H1 (cell line): ENCODE results near the gene FOXL2. TPM values are rescaled to one million over a fixed set of nuclear protein-coding genes. Genes with fewer than 3 reads are reported as not detected.

Experiments used
- BCL11A ChIP-seq, 2 experiments: IDR thresholded peaks; one replicate each; pipeline ENCODE4 v1.6.1; 2011; ENCODE audit warnings: low read depth in 2 of 2, low read length in 2 of 2, mild to moderate bottlenecking in 2 of 2
- CBX8 ChIP-seq: fragments of 300-800, 300-1000 bp; sonication (generic); IDR thresholded peaks from 2 replicates; pipeline ENCODE4 v1.7.1; 2016; ENCODE audit warnings: low read depth, low read length, borderline replicate concordance
- CHD7 ChIP-seq: fragments of 300-600 bp; sonication (generic); IDR thresholded peaks from 2 replicates; pipeline ENCODE4 v1.7.1; 2012; ENCODE audit warnings: low read length, moderate library complexity, mild to moderate bottlenecking, inconsistent platforms; ENCODE audit not compliant: insufficient replicate concordance
- CTBP2 ChIP-seq: IDR thresholded peaks from 2 replicates; pipeline ENCODE4 v1.7.0; 2011; ENCODE audit warnings: borderline replicate concordance, mild to moderate bottlenecking, moderate library complexity, mixed read lengths, low read length; ENCODE audit not compliant: insufficient read depth, insufficient read length
- FOSL1 ChIP-seq: IDR thresholded peaks from 2 replicates; pipeline ENCODE4 v1.6.1; 2011; ENCODE audit warnings: mild to moderate bottlenecking, low read depth, low read length, moderate library complexity; ENCODE audit not compliant: insufficient read depth
- GTF2F1 ChIP-seq: IDR thresholded peaks from 2 replicates; pipeline ENCODE4 v1.6.1; 2012; ENCODE audit warnings: low read depth, low read length, improper control_type of control experiment, borderline replicate concordance
- KDM4A ChIP-seq: IDR thresholded peaks from one replicate; pipeline ENCODE4 v1.7.1; 2012; ENCODE audit warnings: low read depth, mild to moderate bottlenecking, moderate library complexity, low read length, inconsistent platforms; ENCODE audit not compliant: severe bottlenecking
- POLR2AphosphoS5 ChIP-seq: IDR thresholded peaks from 2 replicates; pipeline ENCODE4 v1.6.1; 2011; ENCODE audit warnings: low read depth, low read length
- POU5F1 ChIP-seq: IDR thresholded peaks from 2 replicates; pipeline ENCODE4 v1.6.1; 2011; ENCODE audit warnings: low read depth, mild to moderate bottlenecking, low read length, moderate library complexity
- SIRT6 ChIP-seq: IDR thresholded peaks from one replicate; pipeline ENCODE4 v1.7.1; 2012; ENCODE audit warnings: low read length, inconsistent platforms
- polyA plus RNA-seq, 7 experiments: library from polyadenylated mRNA; depleted of rRNA in 3 of 7; stranded (reverse) in 5 of 7; unstranded in 2 of 7; fragments of >200 nt in 5 of 7; fragments of 200-250 nt in 2 of 7; gene quantifications; 1 replicate in 5 of 7; 2 replicates in 1 of 7; 4 replicates in 1 of 7; pipeline versions ENCODE4 v1.2.1 to v1.2.3, GENCODE V29; 2011 to 2013; ENCODE audit warnings: missing spikeins in 2 of 7, mixed read lengths in 2 of 7
- total RNA-seq: library from RNA; stranded (reverse); fragmentation: NEBNext Ultra II Directional; extraction: Animal tissue kit (Norgen Biotek cat#: 25700); gene quantifications from 2 replicates; pipeline ENCODE4 v1.2.1, GENCODE V29; 2021

The FOXL2 gene
- total and polyA plus RNA-seq, 2 of the 8 experiments (the other 6 are each of a cell fraction or from before 2014, with no cell fraction given): 0.59 to 2.4 TPM

DNA sequence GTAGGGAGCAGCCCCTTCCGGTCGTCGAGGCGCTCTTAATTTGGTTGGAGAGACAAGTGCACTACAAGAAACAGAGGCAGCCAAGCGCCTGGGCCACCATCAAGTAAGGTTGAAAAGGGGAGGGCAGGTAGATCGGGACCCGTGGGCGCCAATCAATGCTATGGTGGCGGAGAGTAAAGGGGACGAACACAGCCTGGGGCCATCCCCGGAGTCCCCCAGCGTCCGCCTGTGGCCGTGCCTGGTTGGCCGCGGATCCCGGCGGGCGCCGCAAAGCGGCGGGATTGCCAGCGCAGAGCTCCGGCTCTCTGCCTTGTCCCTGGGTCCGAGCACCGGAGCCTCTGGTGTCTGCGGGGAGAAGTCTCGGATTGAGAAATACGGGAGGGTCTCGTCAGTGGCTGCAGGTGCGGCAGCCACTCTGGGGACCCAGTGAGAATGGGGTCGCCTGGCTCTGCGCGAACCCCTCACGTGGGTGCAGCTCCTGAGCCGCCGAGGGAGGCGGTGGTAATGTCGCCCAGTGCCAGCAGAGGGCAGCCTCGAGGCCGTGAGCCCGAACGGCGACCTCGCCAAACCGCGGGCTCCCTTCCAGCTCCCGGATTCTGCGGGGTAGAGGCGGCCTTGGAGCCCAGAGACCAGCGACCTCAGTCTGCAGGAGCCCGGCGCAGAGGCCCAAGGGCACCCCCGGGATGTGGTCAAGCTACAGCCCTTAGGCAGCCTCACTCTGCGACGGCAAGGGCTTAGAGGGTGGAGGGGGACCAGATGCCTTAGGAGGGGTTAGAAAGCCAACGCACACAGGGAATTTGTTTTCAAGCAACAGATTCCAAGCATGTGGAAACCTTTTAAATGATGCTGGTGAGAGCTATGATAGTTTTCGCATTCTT is 10.8 kb downstream of the FOXL2 start (continued):
- TF ChIP-seq CHD7: peak; percentile 2
- TF ChIP-seq KDM4A: peak; percentile 91
- no peak for TF ChIP-seq POU5F1
- TF ChIP-seq GTF2F1: no peak
- TF ChIP-seq CBX8: no peak
- TF ChIP-seq BCL11A (IDR thresholded peaks at IDR 0.05; ENCODE audit: low read depth in 2 of 2, low read length in 2 of 2): no peak
- TF ChIP-seq FOSL1: no peak
- TF ChIP-seq SIRT6: no peak
- no peak for TF ChIP-seq POLR2AphosphoS5
- TF ChIP-seq CTBP2: no peak
